SK-N-MC (cell line): Measurements from ENCODE around the gene TMEM158.

Experiments
- DNase-seq: peaks from one replicate; pipeline ENCODE4 v3.0.0-alpha.2; 2011; ENCODE audit warnings: low read depth, low spot score
- H3K27ac ChIP-seq: fragments of 200-600 bp; sonication (generic); 2 replicates; pipeline ENCODE4 v1.5.1; 2016; ENCODE audit warnings: mixed run types
- H3K36me3 ChIP-seq: fragments of 200-600 bp; sonication (generic); 2 replicates; pipeline ENCODE4 v1.6.1; 2017; ENCODE audit warnings: antibody characterized with exemption, low read length, mixed read lengths; ENCODE audit not compliant: insufficient read depth
- H3K4me3 ChIP-seq: fragments of 200-600 bp; sonication (generic); 2 replicates; pipeline ENCODE4 v1.5.1; 2016
- H3K9ac ChIP-seq: fragments of 200-600 bp; sonication (generic); 2 replicates; pipeline ENCODE4 v1.8.0; 2017; ENCODE audit warnings: mixed run types, mixed read lengths; ENCODE audit not compliant: insufficient read length
- H3K9me3 ChIP-seq: fragments of 200-600 bp; sonication (generic); 2 replicates; pipeline ENCODE4 v1.6.1; 2017; ENCODE audit warnings: low read depth, mild to moderate bottlenecking, antibody characterized with exemption, low read length, moderate library complexity, mixed read lengths
- EZH2 ChIP-seq: fragments of 200-600 bp; sonication (generic); IDR thresholded peaks from one replicate; pipeline ENCODE4 v1.6.1; 2017; ENCODE audit warnings: antibody characterized with exemption
- FOXP2 ChIP-seq: optimal IDR thresholded peaks from 2 replicates; pipeline ENCODE3; 2011; ENCODE audit warnings: mild to moderate bottlenecking, moderate library complexity; ENCODE audit not compliant: insufficient read depth; ENCODE audit errors: extremely low read length, control extremely low read depth
- POLR2AphosphoS5 ChIP-seq: IDR thresholded peaks from 2 replicates; pipeline ENCODE4 v1.6.1; 2012; ENCODE audit warnings: mild to moderate bottlenecking, low read depth, low read length, borderline replicate concordance

TMEM158 gene

DNA sequence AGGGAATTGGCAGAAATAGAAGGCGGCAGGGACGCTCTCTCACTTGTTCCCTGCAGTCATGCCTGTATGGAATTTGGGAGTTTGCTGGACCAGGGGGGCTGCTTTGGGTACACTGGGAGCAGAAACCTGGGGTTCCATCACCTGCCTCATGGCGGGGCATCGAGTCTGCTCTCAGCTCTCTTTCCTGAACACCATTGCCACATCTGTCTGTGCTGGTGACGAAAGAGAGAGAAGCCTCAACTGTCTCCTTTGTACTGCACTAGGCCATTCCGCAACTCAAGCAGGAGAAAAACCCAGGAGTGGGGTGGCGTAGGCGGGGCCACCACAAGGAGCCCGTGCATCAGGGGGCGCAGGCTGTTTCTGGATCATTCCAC is 14.0 kb downstream of the TMEM158 start:
- no peak overlapping the region for H3K27ac ChIP-seq
- no peaks in the 10 kb centered on the region for H3K36me3 ChIP-seq
- no peaks in the 10 kb centered on the region for H3K9me3 ChIP-seq
- no peak for DNase-seq
- no peak overlapping the region for H3K4me3 ChIP-seq
- H3K9ac ChIP-seq = no peak overlapping the region
- TF ChIP-seq EZH2 = no peak
- no peak for TF ChIP-seq POLR2AphosphoS5
- TF ChIP-seq FOXP2 = no peak

DNA sequence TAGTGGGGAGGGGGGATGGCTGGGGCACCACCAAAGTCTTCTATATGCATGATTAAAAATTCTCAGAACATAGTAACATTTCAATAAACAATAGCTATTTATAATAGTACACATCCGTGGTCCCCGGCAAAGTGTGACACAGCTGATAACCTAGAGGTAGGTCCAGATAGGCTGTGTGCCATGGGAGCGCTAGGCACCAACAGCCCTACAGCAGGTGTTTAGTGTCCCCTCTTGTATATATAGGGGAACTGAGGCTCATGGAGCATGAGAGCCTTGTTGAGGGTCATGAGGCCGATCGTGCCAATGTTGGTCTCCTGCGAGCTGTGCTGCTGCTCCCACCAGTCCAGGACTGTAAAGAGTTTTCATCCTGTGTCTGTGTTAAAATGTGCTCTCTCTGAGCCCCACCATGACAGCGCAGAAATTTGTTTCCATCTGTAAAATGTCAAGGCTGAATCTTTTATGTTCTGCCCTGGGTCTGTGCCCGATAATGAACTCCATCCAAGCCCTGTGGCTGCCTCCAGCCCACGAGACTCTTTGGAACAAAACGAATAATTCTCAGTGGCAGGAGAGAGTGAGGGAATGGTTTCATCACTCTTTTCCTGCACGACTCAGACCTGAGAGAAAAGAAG is 14.5 kb downstream of the TMEM158 start:
- TF ChIP-seq FOXP2 (no peak), POLR2AphosphoS5 (no peak), EZH2 (no peak)
- Histone ChIP-seq H3K9me3 (no peaks in the 10 kb centered on the region), H3K27ac (no peak overlapping the region), H3K4me3 (no peak overlapping the region), H3K9ac (no peak overlapping the region), H3K36me3 (no peaks in the 10 kb centered on the region)
- no peak for DNase-seq

DNA sequence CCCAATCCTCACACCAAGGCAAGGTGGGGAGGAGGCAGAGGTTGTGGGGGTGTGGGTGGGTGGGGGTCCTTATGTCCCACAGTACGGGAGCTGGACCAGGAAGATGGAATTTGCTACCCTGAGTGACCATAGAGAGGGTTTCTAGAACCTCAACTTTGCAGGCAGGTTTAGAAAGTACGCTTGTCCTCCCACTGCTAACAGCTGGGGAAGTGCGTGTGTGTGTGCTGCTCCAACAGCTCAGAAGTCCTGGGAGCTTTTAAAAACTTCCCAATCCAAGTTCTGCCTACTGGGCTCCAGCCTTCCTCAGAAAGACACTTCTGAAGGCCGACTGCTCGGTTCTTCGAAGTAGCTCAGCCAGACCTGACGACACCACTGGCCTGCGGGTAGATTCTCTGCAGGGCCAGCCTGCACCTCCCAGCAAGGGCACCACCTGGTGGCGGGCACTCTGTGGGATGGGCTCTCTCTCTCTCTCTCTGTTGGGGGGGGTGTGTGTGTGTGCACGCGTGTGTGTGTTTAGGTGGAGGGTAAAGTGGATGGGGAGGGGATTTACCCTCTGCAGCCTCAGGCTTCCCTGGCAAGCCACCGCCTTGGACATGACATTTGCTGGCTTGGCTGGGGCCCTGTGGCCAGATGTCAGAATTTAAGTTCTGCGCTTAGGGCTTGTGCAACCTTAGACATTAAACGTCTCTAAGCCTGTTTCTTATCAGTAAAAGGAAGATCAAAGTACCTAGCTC is 15.6 kb downstream of the TMEM158 start:
- H3K4me3 ChIP-seq = no peak overlapping the region
- no peak overlapping the region for H3K9ac ChIP-seq
- no peak overlapping the region for H3K27ac ChIP-seq
- DNase-seq = no peak
- H3K36me3 ChIP-seq = no peaks in the 10 kb centered on the region
- TF ChIP-seq FOXP2 (no peak), EZH2 (no peak), POLR2AphosphoS5 (no peak)
- no peaks in the 10 kb centered on the region for H3K9me3 ChIP-seq

DNA sequence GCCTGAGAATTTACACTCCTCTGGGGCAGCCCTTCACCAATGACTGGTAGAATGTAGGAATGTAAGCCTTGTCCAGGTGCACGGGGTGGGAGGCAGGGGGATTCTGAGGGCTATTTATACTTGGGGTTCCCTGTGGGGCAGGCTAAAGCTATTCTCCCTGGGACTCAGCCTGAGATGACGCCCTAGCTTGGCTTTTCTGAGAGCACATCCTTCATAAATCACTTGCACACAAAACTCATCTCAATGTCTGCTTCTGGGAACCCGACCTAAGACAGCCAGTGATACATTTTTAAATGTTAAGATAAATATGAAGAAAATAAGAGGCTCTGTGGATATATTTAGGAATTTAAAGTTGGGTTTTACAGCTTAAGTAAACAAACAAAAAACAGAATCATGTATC is 16.6 kb downstream of the TMEM158 start:
- TF ChIP-seq FOXP2 = no peak
- TF ChIP-seq EZH2 = no peak
- TF ChIP-seq POLR2AphosphoS5 = no peak
- Histone ChIP-seq H3K4me3 (no peak overlapping the region), H3K9me3 (no peaks in the 10 kb centered on the region), H3K36me3 (no peaks in the 10 kb centered on the region), H3K27ac (no peak overlapping the region), H3K9ac (no peak overlapping the region)
- no peak for DNase-seq

DNA sequence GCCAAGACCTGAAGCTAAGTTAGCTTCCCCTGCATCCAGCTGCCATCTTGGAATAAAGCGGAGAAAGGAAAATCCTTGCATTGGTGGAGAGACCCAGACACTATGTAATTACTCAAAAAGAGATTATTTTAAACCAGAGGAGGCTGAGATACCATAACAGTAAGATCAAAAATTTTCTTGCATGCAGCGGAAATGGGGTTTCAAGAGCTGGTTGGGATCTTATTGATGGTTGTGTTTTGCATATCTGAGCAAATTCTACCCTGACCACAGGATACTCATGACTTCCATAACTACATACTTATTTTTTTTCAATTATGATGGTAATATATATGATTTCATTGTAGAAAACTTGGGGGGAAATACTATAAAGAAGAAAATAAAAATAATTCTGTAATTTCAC is 17.5 kb downstream of the TMEM158 start:
- no peak overlapping the region for H3K27ac ChIP-seq
- H3K36me3 ChIP-seq = no peaks in the 10 kb centered on the region
- H3K9ac ChIP-seq = no peak overlapping the region
- H3K4me3 ChIP-seq = no peak overlapping the region
- TF ChIP-seq POLR2AphosphoS5 (no peak), EZH2 (no peak)
- no peak for DNase-seq
- no peaks in the 10 kb centered on the region for H3K9me3 ChIP-seq

DNA sequence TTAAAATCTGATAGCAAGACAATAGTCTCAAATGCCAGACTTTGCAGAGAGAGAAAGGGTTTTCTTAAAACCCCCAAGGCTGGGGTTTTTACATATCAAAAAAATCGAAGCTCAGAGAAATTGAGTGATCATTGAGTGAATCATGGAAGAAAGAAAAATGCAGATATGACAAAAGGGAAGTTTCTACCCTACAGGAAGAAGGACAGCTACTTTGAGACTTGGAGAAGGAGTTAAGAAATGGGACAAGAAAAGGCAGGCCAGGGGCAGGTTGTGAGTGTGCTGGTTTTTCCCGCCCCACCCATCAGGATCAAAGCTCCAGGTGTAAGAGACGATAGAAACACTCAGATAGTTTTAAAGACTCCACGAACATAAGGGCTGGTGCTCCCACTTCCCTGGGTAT is 18.6 kb downstream of the TMEM158 start:
- Histone ChIP-seq H3K4me3 (no peak overlapping the region), H3K36me3 (no peaks in the 10 kb centered on the region), H3K9ac (no peak overlapping the region), H3K9me3 (no peaks in the 10 kb centered on the region), H3K27ac (no peak overlapping the region)
- no peak for DNase-seq
- TF ChIP-seq FOXP2 = no peak
- no peak for TF ChIP-seq POLR2AphosphoS5
- TF ChIP-seq EZH2 = no peak

GRCh38 chr3:45205126-45205525 is 21.0 kb downstream of the TMEM158 start:
- no peaks in the 10 kb centered on the region for H3K9me3 ChIP-seq
- TF ChIP-seq EZH2 = no peak
- no peak for TF ChIP-seq POLR2AphosphoS5
- TF ChIP-seq FOXP2 = no peak
- H3K4me3 ChIP-seq = no peak overlapping the region
- no peak for DNase-seq
- no peak overlapping the region for H3K9ac ChIP-seq
- H3K36me3 ChIP-seq = no peaks in the 10 kb centered on the region
- H3K27ac ChIP-seq = no peak overlapping the region

- Histone ChIP-seq H3K9me3 (no peaks in the 10 kb centered on the region), H3K9ac (no peak overlapping the region), H3K36me3 (no peaks in the 10 kb centered on the region), H3K4me3 (no peak overlapping the region), H3K27ac (no peak overlapping the region)
- no peak for DNase-seq
- TF ChIP-seq FOXP2 (no peak), EZH2 (no peak), POLR2AphosphoS5 (no peak)
Observed at GRCh38 chr3:45204136-45204535, 22.0 kb downstream of the TMEM158 start.
